ENCODE results near the gene REV3L. TPM values are rescaled to one million over a fixed set of nuclear protein-coding genes. Genes with fewer than 3 reads are reported as not detected.

REV3L gene
- total RNA-seq, 4 donors from 2014 or later, result 25.9 to 79.1 (median 49.0) TPM

- TF ChIP-seq, protein P1, sequence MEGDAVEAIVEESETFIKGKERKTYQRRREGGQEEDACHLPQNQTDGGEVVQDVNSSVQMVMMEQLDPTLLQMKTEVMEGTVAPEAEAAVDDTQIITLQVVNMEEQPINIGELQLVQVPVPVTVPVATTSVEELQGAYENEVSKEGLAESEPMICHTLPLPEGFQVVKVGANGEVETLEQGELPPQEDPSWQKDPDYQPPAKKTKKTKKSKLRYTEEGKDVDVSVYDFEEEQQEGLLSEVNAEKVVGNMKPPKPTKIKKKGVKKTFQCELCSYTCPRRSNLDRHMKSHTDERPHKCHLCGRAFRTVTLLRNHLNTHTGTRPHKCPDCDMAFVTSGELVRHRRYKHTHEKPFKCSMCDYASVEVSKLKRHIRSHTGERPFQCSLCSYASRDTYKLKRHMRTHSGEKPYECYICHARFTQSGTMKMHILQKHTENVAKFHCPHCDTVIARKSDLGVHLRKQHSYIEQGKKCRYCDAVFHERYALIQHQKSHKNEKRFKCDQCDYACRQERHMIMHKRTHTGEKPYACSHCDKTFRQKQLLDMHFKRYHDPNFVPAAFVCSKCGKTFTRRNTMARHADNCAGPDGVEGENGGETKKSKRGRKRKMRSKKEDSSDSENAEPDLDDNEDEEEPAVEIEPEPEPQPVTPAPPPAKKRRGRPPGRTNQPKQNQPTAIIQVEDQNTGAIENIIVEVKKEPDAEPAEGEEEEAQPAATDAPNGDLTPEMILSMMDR (IDR thresholded peaks at IDR 0.05 in 4 of 5, conservative IDR thresholded peaks at IDR 0.05 in 1 of 5), result no peak
- no peak for TF ChIP-seq POLR2A (IDR thresholded peaks at IDR 0.05)
- DNase-seq (no peak), ATAC-seq (no peak)
- in situ Hi-C loops (cut with MboI; ENCODE audit: low sequenced_read_pairs in 4 of 4) (loop anchor here (10.0 to 25.0 kb wide), 3 partner anchors 373 to 798 kb away; partner anchors contain the start of gene CCN6 (in 1 of the 4)), intact Hi-C loops (cut with DNase I; ENCODE audit: low total_unique reads) (no loop called here)
- Histone ChIP-seq H3K4me1 (peaks cover 24 to 26% of the 10 kb centered on the region in 2 donors), H3K9me3 (no peaks in the 10 kb centered on the region), H3K27ac (peak overlapping the region in 1 of 4 donors; percentile 29), H3K27me3 (no peaks in the 10 kb centered on the region), H3K4me3 (no peak overlapping the region), H3K36me3 (peaks cover 0 to 25% of the 10 kb centered on the region in 2 donors)
Measured at GRCh38 chr6:111263837-111264236, 219.2 kb downstream of the REV3L start.

DNA sequence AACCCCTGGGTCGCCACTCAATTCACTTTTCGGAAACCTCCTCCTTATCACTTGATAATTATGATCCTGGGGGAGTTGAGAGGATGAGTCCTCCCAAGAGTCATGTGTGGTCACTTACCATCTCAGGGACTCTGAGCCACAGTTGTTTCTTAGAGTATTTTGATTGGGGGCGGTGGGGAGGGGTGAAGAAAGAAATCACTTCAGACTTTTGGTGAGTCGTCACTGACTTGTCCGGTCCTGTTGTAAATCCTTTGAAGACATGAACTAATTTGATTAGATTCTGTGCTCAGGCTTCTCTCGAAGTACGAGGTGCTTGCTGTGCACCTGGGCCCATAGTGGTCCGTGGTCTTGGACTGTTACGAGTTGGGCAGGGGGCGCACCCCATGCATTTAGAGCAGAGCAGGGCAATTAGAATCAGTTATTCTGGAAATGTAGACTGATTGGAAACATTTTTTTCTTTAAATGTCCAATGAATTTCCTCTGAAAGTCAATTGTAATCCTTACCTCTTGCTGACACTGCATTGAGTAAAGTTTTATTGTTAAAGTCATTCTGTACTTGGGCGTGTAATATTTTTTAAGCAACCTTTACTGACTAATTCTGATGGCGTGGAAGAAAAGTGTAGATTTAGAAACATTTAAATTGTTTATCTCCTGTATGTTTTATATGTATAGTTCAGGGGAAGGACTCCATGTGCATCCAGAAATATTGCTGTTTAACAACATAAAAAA is 222.3 kb downstream of the REV3L start:
- in situ Hi-C loops (cut with MboI; ENCODE audit: low sequenced_read_pairs in 4 of 4), result loop anchor here (10.0 to 25.0 kb wide), 3 partner anchors 377 to 802 kb away; partner anchors contain the start of gene CCN6 (in 1 of the 4)

GRCh38 chr6:111259089-111259831 is 223.8 kb downstream of the REV3L start:
- Histone ChIP-seq H3K27me3 (no peaks in the 10 kb centered on the region), H3K4me1 (peaks cover 12 to 14% of the 10 kb centered on the region in 2 donors), H3K4me3 (peak overlapping the region; percentile 69 to 99 (median 86)), H3K9me3 (no peaks in the 10 kb centered on the region), H3K27ac (peak overlapping the region; percentile 84 to 97 (median 91)), H3K36me3 (peaks cover 0 to 3% of the 10 kb centered on the region in 2 donors)
- in situ Hi-C loops (cut with MboI; ENCODE audit: low sequenced_read_pairs in 4 of 4) (loop anchor here (10.0 to 25.0 kb wide), 3 partner anchors 378 to 803 kb away; partner anchors contain the start of gene CCN6 (in 1 of the 4)), intact Hi-C loops (cut with DNase I; ENCODE audit: low total_unique reads) (loop anchor here (1.0 to 2.0 kb wide), 5 partner anchors 30 to 784 kb away; partner anchors contain the start of gene REV3L)
- DNase-seq, result peak; percentile 98 to 99
- peak; percentile 99 for ATAC-seq
- TF ChIP-seq, protein P1 (IDR thresholded peaks at IDR 0.05 in 4 of 5, conservative IDR thresholded peaks at IDR 0.05 in 1 of 5), result peak; percentile 94 to 97 (median 95)
- TF ChIP-seq POLR2A (IDR thresholded peaks at IDR 0.05), result peak; percentile 69 to 72

More for the DNA sequence above, 222.3 kb downstream of the REV3L start:
- H3K27me3 ChIP-seq, result no peaks in the 10 kb centered on the region
- ATAC-seq, result no peak
- no peak for DNase-seq
- peak overlapping the region in 1 of 4 donors; percentile 96 for H3K4me3 ChIP-seq
- TF ChIP-seq, protein P1 (IDR thresholded peaks at IDR 0.05 in 4 of 5, conservative IDR thresholded peaks at IDR 0.05 in 1 of 5), result no peak
- no peak for TF ChIP-seq POLR2A (IDR thresholded peaks at IDR 0.05)
- intact Hi-C loops (cut with DNase I; ENCODE audit: low total_unique reads), result no loop called here
- no peaks in the 10 kb centered on the region for H3K9me3 ChIP-seq
- peaks cover 12 to 14% of the 10 kb centered on the region in 2 donors for H3K4me1 ChIP-seq
- H3K36me3 ChIP-seq, result peaks cover 0 to 13% of the 10 kb centered on the region in 2 donors
- H3K27ac ChIP-seq, result no peak overlapping the region

GRCh38 chr6:111258615-111259088 is 224.4 kb downstream of the REV3L start:
- TF ChIP-seq, protein P1 (IDR thresholded peaks at IDR 0.05 in 4 of 5, conservative IDR thresholded peaks at IDR 0.05 in 1 of 5), result no peak
- TF ChIP-seq POLR2A (IDR thresholded peaks at IDR 0.05), result no peak
- DNase-seq (no peak), ATAC-seq (no peak)
- in situ Hi-C loops (cut with MboI; ENCODE audit: low sequenced_read_pairs in 4 of 4) (loop anchor here (10.0 to 25.0 kb wide), 3 partner anchors 379 to 804 kb away; partner anchors contain the start of gene CCN6 (in 1 of the 4)), intact Hi-C loops (cut with DNase I; ENCODE audit: low total_unique reads) (loop anchor here (1.0 to 2.0 kb wide), 5 partner anchors 30 to 784 kb away; partner anchors contain the start of gene REV3L)
- no peaks in the 10 kb centered on the region for H3K9me3 ChIP-seq
- peak overlapping the region; percentile 55 to 97 (median 91) for H3K27ac ChIP-seq
- peak overlapping the region; percentile 54 to 99 (median 86) for H3K4me3 ChIP-seq
- no peaks in the 10 kb centered on the region for H3K36me3 ChIP-seq
- no peaks in the 10 kb centered on the region for H3K27me3 ChIP-seq
- peaks cover 12 to 14% of the 10 kb centered on the region in 2 donors for H3K4me1 ChIP-seq

Measured in gastrocnemius medialis (tissue), 4 donors.